HEK293 (cell line): ENCODE measurements around the gene CRB2.

Experiments used
- CTCF ChIA-PET: fragments of 350-600 bp; formaldehyde crosslinking; extraction: SDS; loops from one replicate; lab custom pipeline; 2021; ENCODE audit warnings: antibody characterized with exemption; lab: Yijun Ruan, JAX
- POLR2A ChIA-PET: fragments of 300-600 bp; formaldehyde crosslinking; extraction: SDS; loops from one replicate; lab custom pipeline; 2020; ENCODE audit warnings: antibody characterized with exemption, inconsistent platforms; lab: Yijun Ruan, JAX
- H3K27ac ChIP-seq: fragments of 200-500 bp; sonication (Bioruptor generic); 2 replicates; pipeline ENCODE4 v1.5.1; 2014; ENCODE audit warnings: low read depth, low read length, control low read depth, inconsistent platforms; ENCODE audit errors: extremely low read depth
- H3K36me3 ChIP-seq, 2 experiments: fragments of 200-500 bp in 1 of 2; sonication (Bioruptor generic) in 1 of 2; 1 replicate in 1 of 2; 2 replicates in 1 of 2; pipeline ENCODE4 v1.5.1; 2014 to 2017; ENCODE audit warnings: inconsistent platforms in 2 of 2, low read length in 2 of 2; ENCODE audit not compliant: control insufficient read depth in 2 of 2, insufficient read depth in 1 of 2
- H3K4me1 ChIP-seq: fragments of 200-500 bp; sonication (Bioruptor generic); 2 replicates; pipeline ENCODE4 v1.5.1; 2014; ENCODE audit warnings: mild to moderate bottlenecking, low read length, inconsistent platforms; ENCODE audit not compliant: control insufficient read depth, insufficient read depth
- H3K4me3 ChIP-seq: 2 replicates; pipeline ENCODE4 v1.5.1; 2011; ENCODE audit warnings: low read depth, mild to moderate bottlenecking, control low read depth, low read length, moderate library complexity
- H3K9me3 ChIP-seq: fragments of 200-500 bp; sonication (Bioruptor generic); 2 replicates; pipeline ENCODE4 v1.5.1; 2014; ENCODE audit warnings: low read depth, low read length, inconsistent platforms; ENCODE audit not compliant: control insufficient read depth, insufficient read depth
- BCL11A ChIP-seq: fragments of 450-650 bp; formaldehyde crosslinking; IDR thresholded peaks from 2 replicates; pipeline ENCODE4 v1.5.1; 2016; ENCODE audit warnings: low read depth, missing biosample characterization, missing genetic modification characterization
- BCL11B ChIP-seq: fragments of 450-650 bp; formaldehyde crosslinking; IDR thresholded peaks from 2 replicates; pipeline ENCODE4 v1.5.1; 2016; ENCODE audit warnings: low read depth, missing biosample characterization, missing genetic modification characterization
- CTCF ChIP-seq: fragments of 450-650 bp; formaldehyde crosslinking; IDR thresholded peaks from 2 replicates; pipeline ENCODE4 v1.5.1; 2016; ENCODE audit warnings: missing biosample characterization, missing genetic modification characterization
- GLIS2 ChIP-seq: fragments of 450-650 bp; formaldehyde crosslinking; IDR thresholded peaks from 2 replicates; pipeline ENCODE4 v1.5.1; 2016; ENCODE audit warnings: missing biosample characterization, missing genetic modification characterization
- KLF16 ChIP-seq: fragments of 450-650 bp; formaldehyde crosslinking; IDR thresholded peaks from 2 replicates; pipeline ENCODE4 v1.5.1; 2017; ENCODE audit warnings: missing biosample characterization, missing genetic modification characterization
- KLF17 ChIP-seq: fragments of 450-650 bp; formaldehyde crosslinking; IDR thresholded peaks from 2 replicates; pipeline ENCODE4 v1.5.1; 2016; ENCODE audit warnings: missing biosample characterization, missing genetic modification characterization
- KLF8 ChIP-seq: fragments of 450-650 bp; formaldehyde crosslinking; IDR thresholded peaks from 2 replicates; pipeline ENCODE4 v1.5.1; 2016; ENCODE audit warnings: missing biosample characterization, missing genetic modification characterization
- MEIS1 ChIP-seq: sonication (generic); formaldehyde crosslinking; IDR thresholded peaks from 2 replicates; pipeline ENCODE4 v1.8.1; 2022; ENCODE audit warnings: missing genetic modification reagents, mild to moderate bottlenecking, borderline replicate concordance
- PATZ1 ChIP-seq: fragments of 450-650 bp; formaldehyde crosslinking; IDR thresholded peaks from 2 replicates; pipeline ENCODE4 v1.5.1; 2016; ENCODE audit warnings: missing biosample characterization, missing genetic modification characterization
- SCRT1 ChIP-seq: fragments of 450-650 bp; formaldehyde crosslinking; IDR thresholded peaks from 2 replicates; pipeline ENCODE4 v1.5.1; 2016; ENCODE audit warnings: missing biosample characterization, missing genetic modification characterization, borderline replicate concordance
- SP3 ChIP-seq: fragments of 450-650 bp; formaldehyde crosslinking; IDR thresholded peaks from 2 replicates; pipeline ENCODE4 v1.5.1; 2016; ENCODE audit warnings: missing biosample characterization, missing genetic modification characterization
- SP7 ChIP-seq: fragments of 450-650 bp; formaldehyde crosslinking; IDR thresholded peaks from 2 replicates; pipeline ENCODE4 v1.5.1; 2016; ENCODE audit warnings: missing biosample characterization, missing genetic modification characterization
- ZFHX2 ChIP-seq: fragments of 450-650 bp; formaldehyde crosslinking; conservative IDR thresholded peaks from 2 replicates; pipeline ENCODE4 v1.5.1; 2016; ENCODE audit warnings: missing biosample characterization, missing genetic modification characterization
- ZNF10 ChIP-seq: fragments of 450-650 bp; formaldehyde crosslinking; IDR thresholded peaks from 2 replicates; pipeline ENCODE4 v1.5.1; 2017; ENCODE audit warnings: missing biosample characterization, missing genetic modification characterization
- ZNF133 ChIP-seq: fragments of 450-650 bp; formaldehyde crosslinking; IDR thresholded peaks from 2 replicates; pipeline ENCODE4 v1.5.1; 2016; ENCODE audit warnings: missing biosample characterization, missing genetic modification characterization
- ZNF138 ChIP-seq: fragments of 450-650 bp; formaldehyde crosslinking; IDR thresholded peaks from 2 replicates; pipeline ENCODE4 v1.5.1; 2016; ENCODE audit warnings: missing biosample characterization, missing genetic modification characterization, borderline replicate concordance
- ZNF302 ChIP-seq: fragments of 450-650 bp; formaldehyde crosslinking; IDR thresholded peaks from 2 replicates; pipeline ENCODE4 v1.5.1; 2016; ENCODE audit warnings: missing biosample characterization, missing genetic modification characterization, low read depth
- ZNF391 ChIP-seq: fragments of 450-650 bp; formaldehyde crosslinking; IDR thresholded peaks from 2 replicates; pipeline ENCODE4 v1.5.1; 2016; ENCODE audit warnings: low read depth, missing biosample characterization, missing genetic modification characterization, borderline replicate concordance
- ZNF518A ChIP-seq: fragments of 450-650 bp; formaldehyde crosslinking; conservative IDR thresholded peaks from 2 replicates; pipeline ENCODE4 v1.5.1; 2016; ENCODE audit warnings: low read depth, missing biosample characterization, missing genetic modification characterization
- ZNF654 ChIP-seq: fragments of 450-650 bp; formaldehyde crosslinking; IDR thresholded peaks from 2 replicates; pipeline ENCODE4 v1.5.1; 2016; ENCODE audit warnings: low read depth, missing biosample characterization, missing genetic modification characterization
- ZSCAN16 ChIP-seq: fragments of 450-650 bp; formaldehyde crosslinking; IDR thresholded peaks from 2 replicates; pipeline ENCODE4 v1.5.1; 2016; ENCODE audit warnings: missing biosample characterization, missing genetic modification characterization
- ZSCAN30 ChIP-seq: fragments of 450-650 bp; IDR thresholded peaks from 2 replicates; pipeline ENCODE4 v1.5.1; 2018; ENCODE audit warnings: missing biosample characterization, mild to moderate bottlenecking, missing genetic modification characterization, moderate library complexity
- ZSCAN4 ChIP-seq: fragments of 450-650 bp; formaldehyde crosslinking; IDR thresholded peaks from 2 replicates; pipeline ENCODE4 v1.5.1; 2017; ENCODE audit warnings: missing biosample characterization, missing genetic modification characterization
- ZSCAN5A ChIP-seq: fragments of 450-650 bp; formaldehyde crosslinking; IDR thresholded peaks from 2 replicates; pipeline ENCODE4 v1.5.1; 2016; ENCODE audit warnings: missing biosample characterization, missing genetic modification characterization

The CRB2 gene

GRCh38 chr9:123353984-123354591 lies 1.9 kb upstream of the CRB2 start:
- POLR2A ChIA-PET, result interaction anchor here (0.6 to 1.3 kb wide), 2 partner anchors 25 to 30 kb away, joined by 3 read pairs; no protein-coding TSS in a partner anchor
- H3K9me3 ChIP-seq, result no peaks in the 10 kb centered on the region
- H3K36me3 ChIP-seq, result no peaks in the 10 kb centered on the region
- no peak overlapping the region for H3K27ac ChIP-seq
- no peak overlapping the region for H3K4me3 ChIP-seq
- CTCF ChIA-PET, result interaction anchor here (0.6 to 5.7 kb wide), 35 partner anchors 11 to 1745 kb away, joined by 3 to 106 read pairs (median 4); no protein-coding TSS in a partner anchor
- no peaks in the 10 kb centered on the region for H3K4me1 ChIP-seq
- 0 out of 2 replicates have a peak, but pooled peaks have one; percentile 23 for TF ChIP-seq SP7 (tag by site-specific recombination)
- TF ChIP-seq KLF17, result 0 out of 2 replicates have a peak, but pooled peaks have one; percentile 33
- TF ChIP-seq ZSCAN30, result 0 out of 2 replicates have a peak, but pooled peaks have one; percentile 45
- no peak for TF ChIP-seq ZSCAN4 (tag by site-specific recombination)
- TF ChIP-seq BCL11B (tag by site-specific recombination), result peak; percentile 18; the same call in 1 of the 2 replicates
- 0 out of 2 replicates have a peak, but pooled peaks have one; percentile 17 for TF ChIP-seq ZNF391 (tag by site-specific recombination)
- TF ChIP-seq SCRT1 (tag by site-specific recombination), result no peak
- TF ChIP-seq ZNF133 (tag by site-specific recombination), result no peak
- TF ChIP-seq ZSCAN16 (tag by site-specific recombination), result no peak
- TF ChIP-seq ZNF302, result no peak
- 0 out of 2 replicates have a peak, but pooled peaks have one; percentile 6 for TF ChIP-seq KLF8
- TF ChIP-seq MEIS1 (CRISPR knock-in tag), result no peak
- TF ChIP-seq KLF16, result no peak
- no peak for TF ChIP-seq ZNF138
- peak; percentile 80; the same call in 1 of the 2 replicates for TF ChIP-seq ZNF10 (tag by site-specific recombination)
- peak; percentile 90 for TF ChIP-seq CTCF (tag by site-specific recombination)
- 0 out of 2 replicates have a peak, but pooled peaks have one; percentile 22 for TF ChIP-seq ZFHX2 (tag by site-specific recombination)
- peak; percentile 78 for TF ChIP-seq GLIS2 (tag by site-specific recombination)
- peak; percentile 73 for TF ChIP-seq ZNF654 (tag by site-specific recombination)
- TF ChIP-seq ZNF518A (tag by site-specific recombination), result no peak
- TF ChIP-seq SP3 (tag by site-specific recombination), result no peak
- peak; percentile 77 for TF ChIP-seq PATZ1 (tag by site-specific recombination)
- TF ChIP-seq BCL11A (tag by site-specific recombination), result 0 out of 2 replicates have a peak, but pooled peaks have one; percentile 31
- TF ChIP-seq ZSCAN5A (tag by site-specific recombination), result no peak
